Measurements from ENCODE around the gene GJA3.
"Not testable (repeated sequence)": the region's sequence is repeated elsewhere in the genome, so short reads cannot be mapped to it uniquely, and the experiment has no call there.

Gene GJA3

GRCh38 chr13:20182231-20182846 is 21.5 kb upstream of the GJA3 start:
- peak in 1 of 2 donors; percentile 18 for DNase-seq (ENCODE audit: low read depth in 2 of 2)

- no peak for DNase-seq (ENCODE audit: low read depth in 2 of 2)
Measured at GRCh38 chr13:20181188-20181587, 20.3 kb upstream of the GJA3 start.

- no peak for DNase-seq (ENCODE audit: low read depth in 2 of 2)
Measured at GRCh38 chr13:20178156-20178555, 17.3 kb upstream of the GJA3 start.

- no peak for DNase-seq (ENCODE audit: low read depth in 2 of 2)
Measured at GRCh38 chr13:20177049-20177831, 16.4 kb upstream of the GJA3 start.

GRCh38 chr13:20175907-20176652 is 15.2 kb upstream of the GJA3 start:
- no peak for DNase-seq (ENCODE audit: low read depth in 2 of 2)

GRCh38 chr13:20175406-20175794 is 14.5 kb upstream of the GJA3 start:
- no peak for DNase-seq (ENCODE audit: low read depth in 2 of 2)

- DNase-seq (ENCODE audit: low read depth in 2 of 2) = peak; percentile 42 to 75
Measured at GRCh38 chr13:20174656-20175405, 14.0 kb upstream of the GJA3 start.

- DNase-seq (ENCODE audit: low read depth in 2 of 2) = no peak
Measured at GRCh38 chr13:20173116-20173746, 12.4 kb upstream of the GJA3 start.

- DNase-seq (ENCODE audit: low read depth in 2 of 2) = no peak
Measured at GRCh38 chr13:20171364-20171763, 10.5 kb upstream of the GJA3 start.

- DNase-seq (ENCODE audit: low read depth in 2 of 2) = no peak
Measured at GRCh38 chr13:20170921-20171320, 10.1 kb upstream of the GJA3 start.

- no peak for DNase-seq (ENCODE audit: low read depth in 2 of 2)
Measured at GRCh38 chr13:20168396-20168795, 7.5 kb upstream of the GJA3 start.

GRCh38 chr13:20165417-20166257 is 4.8 kb upstream of the GJA3 start:
- no peak for DNase-seq (ENCODE audit: low read depth in 2 of 2)

GRCh38 chr13:20161951-20162300 is 1.1 kb upstream of the GJA3 start:
- DNase-seq (ENCODE audit: low read depth in 2 of 2) = no peak

- peak; percentile 32 to 49 for DNase-seq (ENCODE audit: low read depth in 2 of 2)
Measured at GRCh38 chr13:20161275-20161950, 561 bp upstream of the GJA3 start.

GRCh38 chr13:20159646-20160305 is 1.1 kb downstream of the GJA3 start:
- DNase-seq (ENCODE audit: low read depth in 2 of 2) = no peak

GRCh38 chr13:20157151-20157796 is 3.6 kb downstream of the GJA3 start:
- DNase-seq (ENCODE audit: low read depth in 2 of 2) = no peak

GRCh38 chr13:20156702-20157101 is 4.2 kb downstream of the GJA3 start:
- DNase-seq (ENCODE audit: low read depth in 2 of 2) = no peak

- DNase-seq (ENCODE audit: low read depth in 2 of 2) = not testable (repeated sequence)
Measured at GRCh38 chr13:20153290-20153689, 7.6 kb downstream of the GJA3 start.

- DNase-seq (ENCODE audit: low read depth in 2 of 2) = no peak
Measured at GRCh38 chr13:20151612-20152011, 9.2 kb downstream of the GJA3 start.

Data from stimulated activated CD8-positive, alpha-beta memory T cell treated with anti-CD3 and anti-CD28 coated beads, Interleukin-15, amount 100 ng/mL, for 4 hours (primary cell).